HEK293 (cell line): ENCODE data around the gene GLB1L.

Source experiments
- CTCF ChIA-PET: fragments of 350-600 bp; formaldehyde crosslinking; extraction: SDS; loops from one replicate; lab custom pipeline; 2021; ENCODE audit warnings: antibody characterized with exemption; lab: Yijun Ruan, JAX
- POLR2A ChIA-PET: fragments of 300-600 bp; formaldehyde crosslinking; extraction: SDS; loops from one replicate; lab custom pipeline; 2020; ENCODE audit warnings: antibody characterized with exemption, inconsistent platforms; lab: Yijun Ruan, JAX
- H3K27ac ChIP-seq: fragments of 200-500 bp; sonication (Bioruptor generic); 2 replicates; pipeline ENCODE4 v1.5.1; 2014; ENCODE audit warnings: low read depth, low read length, control low read depth, inconsistent platforms; ENCODE audit errors: extremely low read depth
- H3K36me3 ChIP-seq, 2 experiments: fragments of 200-500 bp in 1 of 2; sonication (Bioruptor generic) in 1 of 2; 1 replicate in 1 of 2; 2 replicates in 1 of 2; pipeline ENCODE4 v1.5.1; 2014 to 2017; ENCODE audit warnings: inconsistent platforms in 2 of 2, low read length in 2 of 2; ENCODE audit not compliant: control insufficient read depth in 2 of 2, insufficient read depth in 1 of 2
- H3K4me1 ChIP-seq: fragments of 200-500 bp; sonication (Bioruptor generic); 2 replicates; pipeline ENCODE4 v1.5.1; 2014; ENCODE audit warnings: mild to moderate bottlenecking, low read length, inconsistent platforms; ENCODE audit not compliant: control insufficient read depth, insufficient read depth
- H3K4me3 ChIP-seq: 2 replicates; pipeline ENCODE4 v1.5.1; 2011; ENCODE audit warnings: low read depth, mild to moderate bottlenecking, control low read depth, low read length, moderate library complexity
- H3K9me3 ChIP-seq: fragments of 200-500 bp; sonication (Bioruptor generic); 2 replicates; pipeline ENCODE4 v1.5.1; 2014; ENCODE audit warnings: low read depth, low read length, inconsistent platforms; ENCODE audit not compliant: control insufficient read depth, insufficient read depth
- BCL11A ChIP-seq: fragments of 450-650 bp; formaldehyde crosslinking; IDR thresholded peaks from 2 replicates; pipeline ENCODE4 v1.5.1; 2016; ENCODE audit warnings: low read depth, missing biosample characterization, missing genetic modification characterization
- HOXC10 ChIP-seq: sonication (generic); formaldehyde crosslinking; IDR thresholded peaks from 2 replicates; pipeline ENCODE4 v1.8.1; 2023; ENCODE audit warnings: mild to moderate bottlenecking, missing genetic modification reagents
- ZNF23 ChIP-seq: fragments of 450-650 bp; formaldehyde crosslinking; IDR thresholded peaks from 2 replicates; pipeline ENCODE4 v1.5.1; 2016; ENCODE audit warnings: missing biosample characterization, missing genetic modification characterization, borderline replicate concordance

Gene GLB1L

DNA sequence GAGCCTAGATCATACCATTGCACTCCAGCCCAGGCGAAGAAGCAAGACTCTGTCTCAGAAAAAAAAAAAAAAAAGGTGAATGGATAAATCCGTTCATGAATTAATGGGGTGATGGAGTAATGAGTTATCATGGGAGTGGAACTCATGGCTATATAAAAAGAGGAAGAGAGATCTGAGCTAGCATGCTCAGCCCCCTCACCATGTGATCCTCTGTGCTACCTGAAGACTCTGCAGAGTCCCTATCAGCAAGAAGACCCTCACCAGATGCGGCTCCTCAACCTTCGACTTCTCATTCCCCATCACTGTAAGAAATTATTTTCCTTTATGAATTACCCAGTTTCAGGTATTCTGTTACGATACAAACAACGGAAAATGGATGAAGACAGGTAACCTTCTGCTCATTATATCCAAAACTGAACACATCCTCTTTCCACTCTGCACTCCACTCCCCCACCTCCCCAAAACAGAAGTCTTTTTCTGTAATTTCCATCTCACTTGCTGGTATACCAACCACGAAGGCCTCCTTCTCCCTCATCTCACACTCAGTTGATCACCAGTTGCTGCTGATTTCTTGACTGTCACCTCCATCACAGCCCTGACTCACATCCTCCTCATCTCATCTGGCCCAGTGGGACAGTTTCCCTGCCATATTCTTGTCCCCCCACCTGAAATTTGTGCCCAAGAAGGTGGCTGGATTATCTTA is 58.3 kb downstream of the GLB1L start:
- H3K4me3 ChIP-seq, result no peak overlapping the region
- CTCF ChIA-PET, result no interaction called here
- no peaks in the 10 kb centered on the region for H3K9me3 ChIP-seq
- POLR2A ChIA-PET, result no interaction called here
- H3K36me3 ChIP-seq, result peaks cover 0 to 33% of the 10 kb centered on the region in 2 experiments; a peak in 2 of 3 replicates
- H3K4me1 ChIP-seq, result no peaks in the 10 kb centered on the region
- TF ChIP-seq BCL11A (tag by site-specific recombination) (no peak), HOXC10 (no peak), ZNF23 (tag by site-specific recombination) (no peak)
- no peak overlapping the region for H3K27ac ChIP-seq
